LNCaP clone FGC (cell line): ENCODE measurements around the gene IKBKE.

Experiments
- DNase-seq: peaks from one replicate; pipeline ENCODE4 v3.0.0-alpha.2; 2011; ENCODE audit warnings: low read depth
- H3K4me3 ChIP-seq: 2 replicates; pipeline ENCODE4 v1.5.1; 2011; ENCODE audit warnings: mild to moderate bottlenecking, low read depth, low read length, control low read depth
- CTCF ChIP-seq: IDR thresholded peaks from 2 replicates; pipeline ENCODE4 v1.5.1; 2012; ENCODE audit warnings: mild to moderate bottlenecking; ENCODE audit not compliant: control insufficient read depth, insufficient read depth; ENCODE audit errors: extremely low read depth

Gene IKBKE

GRCh38 chr1:206509612-206510257 lies 39.5 kb downstream of the IKBKE start:
- TF ChIP-seq CTCF, result no peak
- no peak for DNase-seq
- no peak overlapping the region for H3K4me3 ChIP-seq

- TF ChIP-seq CTCF, result no peak
Measured at GRCh38 chr1:206510371-206510770, 40.1 kb downstream of the IKBKE start.

GRCh38 chr1:206511362-206512057 lies 41.2 kb downstream of the IKBKE start:
- no peak for DNase-seq
- TF ChIP-seq CTCF, result no peak
- no peak overlapping the region for H3K4me3 ChIP-seq

More at GRCh38 chr1:206510371-206510770, 40.1 kb downstream of the IKBKE start:
- no peak for DNase-seq
- no peak overlapping the region for H3K4me3 ChIP-seq

GRCh38 chr1:206512058-206512850 lies 42.0 kb downstream of the IKBKE start:
- TF ChIP-seq CTCF, result no peak
- no peak for DNase-seq
- no peak overlapping the region for H3K4me3 ChIP-seq

- no peak for TF ChIP-seq CTCF
- no peak for DNase-seq
- H3K4me3 ChIP-seq, result no peak overlapping the region
Measured at GRCh38 chr1:206512851-206513180, 42.5 kb downstream of the IKBKE start.

- DNase-seq, result no peak
- no peak for TF ChIP-seq CTCF
- H3K4me3 ChIP-seq, result no peak overlapping the region
Measured at GRCh38 chr1:206513312-206514111, 43.2 kb downstream of the IKBKE start.
